Panc1 (cell line): ENCODE data around the gene GFRA1. TPM values are rescaled to one million over a fixed set of nuclear protein-coding genes. Genes with fewer than 3 reads are reported as not detected.

Source experiments
- ATAC-seq: fragments of 200-7000 bp; cut with Tn5 transposase; 2 replicates; pipeline ENCODE4 v1.9.1; 2020; ENCODE audit warnings: mild to moderate bottlenecking, moderate library complexity
- BruUV-seq: library from RNA; stranded (reverse); fragments of 400-500 nt; replicated peaks from 2 replicates; lab custom pipeline; 2021; lab: Mats Ljungman, UMichigan
- CTCF ChIA-PET: fragments of 300-600 bp; sonication (Branson Sonifier 250); formaldehyde crosslinking; loops from one replicate; lab custom pipeline; 2022; ENCODE audit warnings: antibody characterized with exemption; lab: Charles Lee
- POLR2A ChIA-PET: fragments of 300-600 bp; sonication (Branson Sonifier 250); formaldehyde crosslinking; loops from one replicate; lab custom pipeline; 2022; ENCODE audit warnings: antibody characterized with exemption; lab: Charles Lee
- DNase-seq: peaks from one replicate; pipeline ENCODE4 v3.0.0-alpha.2; 2010; ENCODE audit warnings: low read depth, low spot score
- H3K27ac ChIP-seq: 2 replicates; pipeline ENCODE4 v1.5.1; 2011; ENCODE audit warnings: mild to moderate bottlenecking, low read length, inconsistent platforms
- H3K27me3 ChIP-seq: fragments of 200-500 bp; sonication (Bioruptor generic); 2 replicates; pipeline ENCODE4 v1.6.0; 2014; ENCODE audit warnings: low read length, inconsistent platforms; ENCODE audit not compliant: control insufficient read depth, insufficient read depth
- H3K36me3 ChIP-seq: fragments of 200-500 bp; sonication (Bioruptor generic); 2 replicates; pipeline ENCODE4 v1.5.1; 2014; ENCODE audit warnings: inconsistent platforms, mild to moderate bottlenecking, low read length, moderate library complexity; ENCODE audit not compliant: control insufficient read depth, insufficient read depth
- H3K4me1 ChIP-seq: 2 replicates; pipeline ENCODE4 v1.5.1; 2011; ENCODE audit warnings: inconsistent platforms, mild to moderate bottlenecking, low read length, moderate library complexity; ENCODE audit not compliant: control insufficient read depth, insufficient read depth
- H3K4me3 ChIP-seq, 2 experiments: 2 replicates each; pipeline ENCODE4 v1.5.1; 2011 to 2012; ENCODE audit warnings: low read depth in 2 of 2, low read length in 2 of 2, mild to moderate bottlenecking in 2 of 2, inconsistent platforms in 1 of 2, moderate library complexity in 1 of 2
- H3K9me3 ChIP-seq: fragments of 200-500 bp; sonication (Bioruptor generic); 2 replicates; pipeline ENCODE4 v1.5.1; 2014; ENCODE audit warnings: low read depth, mild to moderate bottlenecking, inconsistent platforms, low read length, moderate library complexity; ENCODE audit not compliant: control insufficient read depth, insufficient read depth
- CTCF ChIP-seq: fragments of 450-650 bp; IDR thresholded peaks from 2 replicates; pipeline ENCODE4 v1.5.1; 2017; ENCODE audit warnings: mild to moderate bottlenecking
- POLR2AphosphoS5 ChIP-seq: IDR thresholded peaks from 2 replicates; pipeline ENCODE4 v1.6.1; 2012; ENCODE audit warnings: mild to moderate bottlenecking, low read depth, low read length, moderate library complexity
- REST ChIP-seq, 2 experiments: IDR thresholded peaks; 2 replicates each; pipeline ENCODE4 v1.6.1; 2011 to 2012; ENCODE audit warnings: low read depth in 2 of 2, control low read depth in 1 of 2, low read length in 1 of 2, mild to moderate bottlenecking in 1 of 2, moderate library complexity in 1 of 2; ENCODE audit not compliant: insufficient read depth in 1 of 2
- SIN3A ChIP-seq: IDR thresholded peaks from 2 replicates; pipeline ENCODE4 v1.6.1; 2012; ENCODE audit warnings: low read depth, mild to moderate bottlenecking, low read length, moderate library complexity, borderline replicate concordance; ENCODE audit not compliant: insufficient read depth
- TCF7L2 ChIP-seq: IDR thresholded peaks from 2 replicates; pipeline ENCODE4 v1.6.1; 2011; ENCODE audit warnings: mild to moderate bottlenecking, low read depth, low read length, inconsistent platforms
- in situ Hi-C: cut with HindIII; loops from 2 replicates; pipeline ENCODE4 v1.10.0; 2016; ENCODE audit warnings: low sequenced_read_pairs, low pct_unique_long_range_greater_than_20kb
- intact Hi-C: fragments of 100-400 bp; cut with micrococcal nuclease; formaldehyde crosslinking; loops from one replicate; pipeline ENCODE4 v1.10.0; 2022; ENCODE audit not compliant: unreplicated experiment
- total RNA-seq: library from RNA; stranded (reverse); gene quantifications from one replicate; pipeline ENCODE4 v1.2.1, GENCODE V29; 2021; ENCODE audit not compliant: unreplicated experiment

Gene GFRA1
- total RNA-seq, 1 experiment from 2014 or later: 0.10 TPM

GRCh38 chr10:116306847-116307246, 33.8 kb upstream of the GFRA1 start:
- no peak overlapping the region for H3K27ac ChIP-seq
- intact Hi-C loops: no loop called here
- no peaks in the 10 kb centered on the region for H3K9me3 ChIP-seq
- CTCF ChIA-PET: no interaction called here
- TF ChIP-seq POLR2AphosphoS5 (no peak), TCF7L2 (no peak)
- no peaks in the 10 kb centered on the region for H3K27me3 ChIP-seq
- no peak for DNase-seq
- in situ Hi-C loops: no loop called here
- no peak overlapping the region for H3K4me3 ChIP-seq
- BruUV-seq: no TSS peak
- no peak for ATAC-seq
- H3K4me1 ChIP-seq: no peaks in the 10 kb centered on the region
- POLR2A ChIA-PET: no interaction called here
- no peaks in the 10 kb centered on the region for H3K36me3 ChIP-seq

- no peaks in the 10 kb centered on the region for H3K27me3 ChIP-seq
- intact Hi-C loops: no loop called here
- H3K9me3 ChIP-seq: no peaks in the 10 kb centered on the region
- no peak overlapping the region for H3K27ac ChIP-seq
- no peak for ATAC-seq
- ChIA-PET CTCF (no interaction called here), POLR2A (no interaction called here)
- TF ChIP-seq SIN3A: no peak
- TF ChIP-seq TCF7L2: no peak
- no peak for TF ChIP-seq REST (IDR thresholded peaks at IDR 0.05; ENCODE audit: insufficient read depth in 1 of 2, low read depth in 2 of 2, low read length in 1 of 2)
- no peak for TF ChIP-seq POLR2AphosphoS5
- TF ChIP-seq CTCF: no peak
- H3K4me3 ChIP-seq: no peak overlapping the region
- in situ Hi-C loops: no loop called here
- no peaks in the 10 kb centered on the region for H3K36me3 ChIP-seq
- DNase-seq: no peak
- BruUV-seq: no TSS peak
- no peaks in the 10 kb centered on the region for H3K4me1 ChIP-seq
These were observed 31.9 kb upstream of the GFRA1 start for GRCh38 chr10:116304923-116305322.

- Histone ChIP-seq H3K27me3 (peaks cover 2% of the 10 kb centered on the region; the same call in 1 of the 2 replicates), H3K4me3 (no peak overlapping the region), H3K27ac (no peak overlapping the region), H3K9me3 (no peaks in the 10 kb centered on the region), H3K4me1 (no peaks in the 10 kb centered on the region), H3K36me3 (no peaks in the 10 kb centered on the region)
- in situ Hi-C loops: no loop called here
- BruUV-seq: no TSS peak
- intact Hi-C loops: no loop called here
- no peak for DNase-seq
- POLR2A ChIA-PET: no interaction called here
- ATAC-seq: no peak
- TF ChIP-seq SIN3A (no peak), POLR2AphosphoS5 (no peak), REST (IDR thresholded peaks at IDR 0.05; ENCODE audit: insufficient read depth in 1 of 2, low read depth in 2 of 2, low read length in 1 of 2) (no peak), TCF7L2 (no peak), CTCF (no peak)
- CTCF ChIA-PET: no interaction called here
These were observed 27.5 kb upstream of the GFRA1 start for GRCh38 chr10:116300542-116300941.
